Measurements from ENCODE around the gene KIAA1191. TPM values are rescaled to one million over a fixed set of nuclear protein-coding genes. Genes with fewer than 3 reads are reported as not detected.

KIAA1191 gene
- total and polyA plus RNA-seq, 3 donors from 2014 or later, result 34.9 to 60.3 (median 35.5) TPM

DNA sequence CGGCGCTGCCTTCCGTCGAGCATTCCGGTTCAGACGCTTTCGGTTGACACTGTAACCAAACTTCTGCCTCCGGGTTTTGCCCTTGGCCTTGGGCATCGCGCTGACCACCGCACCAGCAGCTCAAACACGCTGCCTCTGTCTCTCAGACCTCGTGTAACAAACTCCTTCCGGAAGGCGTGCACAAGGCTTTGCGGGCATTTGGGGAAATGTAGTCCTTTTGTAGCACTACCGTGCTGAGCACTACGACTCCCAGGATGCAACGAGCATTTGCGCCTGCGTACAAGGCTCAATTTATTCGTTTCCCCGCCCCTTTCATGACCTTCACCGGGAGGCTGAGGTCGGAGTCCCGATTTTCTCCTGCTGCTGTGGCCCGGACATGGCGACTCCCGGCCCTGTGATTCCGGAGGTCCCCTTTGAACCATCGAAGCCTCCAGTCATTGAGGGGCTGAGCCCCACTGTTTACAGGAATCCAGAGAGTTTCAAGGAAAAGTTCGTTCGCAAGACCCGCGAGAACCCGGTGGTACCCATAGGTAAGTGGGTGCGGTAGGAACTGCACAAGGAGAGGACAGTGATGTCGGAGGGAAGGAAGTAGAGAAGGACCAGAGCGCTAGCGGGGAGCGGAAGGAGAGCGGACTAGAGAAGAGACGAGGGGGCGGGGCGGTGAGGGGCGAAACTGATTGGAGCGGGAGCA lies 27.0 kb upstream of the KIAA1191 start, which contains the start of the genes HIGD2A and NOP16:
Gene HIGD2A, plus strand, starts transcription at position 308 of the 691 bp plus-strand sequence. Its CDS starts 69 bp downstream, at position 377.
Gene NOP16, minus strand, starts transcription at position 155 of the 691 bp plus-strand sequence. Its CDS starts 59 bp downstream, at position 96.
- no peaks in the 10 kb centered on the region for H3K9me3 ChIP-seq
- H3K27me3 ChIP-seq, result no peaks in the 10 kb centered on the region
- 0 to 1% methylated on average over 28 to 47 of the region's 47 CpGs for WGBS, 2 donors
- peak; percentile 99 for DNase-seq
- peak within 1 kb of the TSS; percentile 89 to 96 for H3K27ac ChIP-seq
- no peaks in the 10 kb centered on the region for H3K36me3 ChIP-seq (ENCODE audit: low read depth, missing control alignments)
- TF ChIP-seq, protein P1, sequence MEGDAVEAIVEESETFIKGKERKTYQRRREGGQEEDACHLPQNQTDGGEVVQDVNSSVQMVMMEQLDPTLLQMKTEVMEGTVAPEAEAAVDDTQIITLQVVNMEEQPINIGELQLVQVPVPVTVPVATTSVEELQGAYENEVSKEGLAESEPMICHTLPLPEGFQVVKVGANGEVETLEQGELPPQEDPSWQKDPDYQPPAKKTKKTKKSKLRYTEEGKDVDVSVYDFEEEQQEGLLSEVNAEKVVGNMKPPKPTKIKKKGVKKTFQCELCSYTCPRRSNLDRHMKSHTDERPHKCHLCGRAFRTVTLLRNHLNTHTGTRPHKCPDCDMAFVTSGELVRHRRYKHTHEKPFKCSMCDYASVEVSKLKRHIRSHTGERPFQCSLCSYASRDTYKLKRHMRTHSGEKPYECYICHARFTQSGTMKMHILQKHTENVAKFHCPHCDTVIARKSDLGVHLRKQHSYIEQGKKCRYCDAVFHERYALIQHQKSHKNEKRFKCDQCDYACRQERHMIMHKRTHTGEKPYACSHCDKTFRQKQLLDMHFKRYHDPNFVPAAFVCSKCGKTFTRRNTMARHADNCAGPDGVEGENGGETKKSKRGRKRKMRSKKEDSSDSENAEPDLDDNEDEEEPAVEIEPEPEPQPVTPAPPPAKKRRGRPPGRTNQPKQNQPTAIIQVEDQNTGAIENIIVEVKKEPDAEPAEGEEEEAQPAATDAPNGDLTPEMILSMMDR (IDR thresholded peaks at IDR 0.05), result peak in 1 of 3 experiments; percentile 31
- no peak for TF ChIP-seq POLR2A (IDR thresholded peaks at IDR 0.05)
- peaks cover 13% of the 10 kb centered on the region for H3K4me1 ChIP-seq
- intact Hi-C loops (cut with DNase I; ENCODE audit: low total_unique reads), result no loop called here
- peak within 1 kb of the TSS; percentile 73 to 74 for H3K4me3 ChIP-seq

DNA sequence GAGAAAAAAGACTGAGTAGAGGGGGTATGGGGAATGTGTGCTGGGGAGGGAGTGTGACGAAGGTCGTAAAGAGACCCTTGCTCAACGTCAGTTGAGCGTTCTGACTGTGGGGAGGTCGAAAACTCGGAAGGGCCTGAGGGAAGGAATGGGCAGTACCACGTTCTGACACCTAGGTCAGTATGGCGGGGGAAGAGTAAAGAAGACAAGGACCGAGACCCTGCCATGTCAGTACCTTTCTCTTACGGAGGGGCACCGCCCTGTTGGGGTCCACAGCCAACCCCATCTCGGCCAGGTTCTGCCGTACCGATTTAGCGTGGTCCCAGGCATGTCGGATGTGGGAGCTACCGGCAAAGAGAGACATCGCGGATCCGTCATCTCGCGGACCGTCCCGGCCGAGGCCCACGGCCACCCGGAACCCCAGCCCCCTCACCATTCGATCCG lies 26.5 kb upstream of the KIAA1191 start:
- TF ChIP-seq POLR2A (IDR thresholded peaks at IDR 0.05), result no peak
- TF ChIP-seq, protein P1 (IDR thresholded peaks at IDR 0.05), result peak in 1 of 3 experiments; percentile 19
- DNase-seq, result no peak
- WGBS, 2 donors, result 0% methylated on average over 11 to 29 of the region's 29 CpGs
- no peaks in the 10 kb centered on the region for H3K27me3 ChIP-seq
- intact Hi-C loops (cut with DNase I; ENCODE audit: low total_unique reads), result no loop called here
- H3K4me3 ChIP-seq, result peak overlapping the region; percentile 73 to 74
- no peaks in the 10 kb centered on the region for H3K36me3 ChIP-seq (ENCODE audit: low read depth, missing control alignments)
- peaks cover 13% of the 10 kb centered on the region for H3K4me1 ChIP-seq
- H3K27ac ChIP-seq, result peak overlapping the region; percentile 89 to 96
- H3K9me3 ChIP-seq, result no peaks in the 10 kb centered on the region

DNA sequence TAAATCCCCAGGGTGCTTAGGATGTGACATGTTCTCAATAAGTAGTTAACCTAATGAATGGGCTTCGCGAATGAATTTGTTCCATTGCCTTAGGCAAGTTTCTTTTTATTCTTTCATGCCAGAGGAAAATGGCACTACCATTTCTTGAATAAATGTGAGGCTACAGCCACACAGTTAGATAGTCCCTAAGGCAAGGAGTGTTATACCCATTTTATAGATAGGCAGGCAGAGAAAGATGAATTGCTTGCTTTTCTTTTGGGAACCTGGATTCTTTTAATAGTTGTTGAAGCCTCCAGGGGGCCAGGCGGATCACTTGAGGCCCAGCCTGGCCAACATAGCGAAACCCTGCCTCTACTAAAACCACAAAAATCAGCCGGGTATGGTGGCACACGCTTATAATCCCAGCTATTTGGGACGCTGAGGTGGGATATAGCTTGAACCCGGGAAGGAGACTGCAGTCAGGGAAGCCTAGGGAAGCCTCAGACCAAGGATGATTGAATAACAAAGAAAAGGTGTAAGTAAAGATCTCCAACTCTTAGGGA lies 25.9 kb upstream of the KIAA1191 start:
- WGBS, 2 donors, result 21 to 38% methylated on average over 7 to 8 of the region's 8 CpGs
- Histone ChIP-seq H3K27me3 (no peaks in the 10 kb centered on the region), H3K36me3 (ENCODE audit: low read depth, missing control alignments) (no peaks in the 10 kb centered on the region), H3K4me1 (peaks cover 13% of the 10 kb centered on the region), H3K9me3 (no peaks in the 10 kb centered on the region), H3K27ac (peak overlapping the region in 1 of 2 donors; percentile 89), H3K4me3 (peak overlapping the region; percentile 73 to 74)
- no peak for DNase-seq
- TF ChIP-seq, protein P1 (IDR thresholded peaks at IDR 0.05), result no peak
- TF ChIP-seq POLR2A (IDR thresholded peaks at IDR 0.05), result no peak
- intact Hi-C loops (cut with DNase I; ENCODE audit: low total_unique reads), result no loop called here

DNA sequence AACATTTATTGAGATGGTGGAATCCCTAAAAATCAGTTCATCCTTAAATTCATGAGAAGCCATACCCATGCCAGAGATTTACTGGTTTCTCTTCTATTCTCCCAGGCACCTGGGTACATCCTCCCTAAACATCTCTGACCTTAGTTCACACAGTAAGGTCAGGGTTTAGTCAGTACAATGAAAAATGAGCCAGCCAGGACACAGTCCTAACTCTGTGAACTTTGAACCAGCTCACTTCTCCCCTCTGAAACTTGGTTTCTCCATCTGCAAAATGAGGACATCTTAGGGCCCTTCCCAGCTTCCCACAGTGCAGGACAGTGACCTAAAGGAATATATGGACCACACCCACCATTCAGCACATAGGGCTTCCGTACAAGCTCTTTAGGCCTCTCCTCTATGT lies 24.9 kb upstream of the KIAA1191 start:
- H3K36me3 ChIP-seq (ENCODE audit: low read depth, missing control alignments), result no peaks in the 10 kb centered on the region
- intact Hi-C loops (cut with DNase I; ENCODE audit: low total_unique reads), result no loop called here
- 77 to 100% methylated on average over 1 of the region's 1 CpG for WGBS, 2 donors

More for the DNA sequence above, 24.9 kb upstream of the KIAA1191 start:
- H3K4me1 ChIP-seq, result peaks cover 13% of the 10 kb centered on the region
- DNase-seq, result no peak
- no peaks in the 10 kb centered on the region for H3K27me3 ChIP-seq
- TF ChIP-seq, protein P1 (IDR thresholded peaks at IDR 0.05), result no peak
- TF ChIP-seq POLR2A (IDR thresholded peaks at IDR 0.05), result no peak
- no peak overlapping the region for H3K27ac ChIP-seq
- H3K9me3 ChIP-seq, result no peaks in the 10 kb centered on the region
- no peak overlapping the region for H3K4me3 ChIP-seq
